Activated CD4-positive, alpha-beta memory T cell treated with anti-CD3 and anti-CD28 coated beads for 36 hours (primary cell): Measurements from ENCODE around the gene REXO1. TPM values are rescaled to one million over a fixed set of nuclear protein-coding genes. Genes with fewer than 3 reads are reported as not detected.
"Not testable (repeated sequence)": the region's sequence is repeated elsewhere in the genome, so short reads cannot be mapped to it uniquely, and the experiment has no call there.

Source experiments
- CTCF ChIA-PET: fragments of 350-600 bp; sonication (Branson Sonifier 250); formaldehyde crosslinking; loops from one replicate; lab custom pipeline; 2021; ENCODE audit warnings: antibody characterized with exemption, inconsistent platforms; lab: Charles Lee
- POLR2A ChIA-PET: fragments of 350-600 bp; sonication (Branson Sonifier 250); formaldehyde crosslinking; loops from one replicate; lab custom pipeline; 2021; ENCODE audit warnings: antibody characterized with exemption; lab: Charles Lee
- DNase-seq: peaks from one replicate; pipeline ENCODE4 v3.0.0-alpha.2; 2020
- H3K27ac Mint-ChIP-seq: one replicate; pipeline ENCODE4 v1.8.0; 2021; ENCODE audit warnings: mixed read lengths
- H3K27me3 Mint-ChIP-seq: one replicate; pipeline ENCODE4 v1.8.0; 2021; ENCODE audit warnings: mixed read lengths
- H3K36me3 Mint-ChIP-seq: one replicate; pipeline ENCODE4 v1.8.0; 2021; ENCODE audit warnings: mixed read lengths
- H3K4me1 Mint-ChIP-seq: one replicate; pipeline ENCODE4 v1.8.0; 2021; ENCODE audit warnings: low read depth, mixed read lengths
- H3K4me3 Mint-ChIP-seq: one replicate; pipeline ENCODE4 v1.8.0; 2021; ENCODE audit warnings: mild to moderate bottlenecking, mixed read lengths
- H3K9me3 Mint-ChIP-seq: one replicate; pipeline ENCODE4 v1.8.0; 2021; ENCODE audit warnings: mixed read lengths
- intact Hi-C: fragments of 100-400 bp; cut with micrococcal nuclease; formaldehyde crosslinking; loops from one replicate; pipeline ENCODE4 v1.15.1; 2023
- total RNA-seq, 2 experiments: library from RNA; stranded (reverse); gene quantifications; one replicate each; pipeline ENCODE4 v1.2.3, GENCODE V29; 2021

REXO1 gene
- total RNA-seq, 2 experiments from 2014 or later, result 41.9 to 45.3 TPM

- peak overlapping the region; percentile 98 for H3K27ac Mint-ChIP-seq
- ChIA-PET CTCF (interaction anchor here (1.2 to 3.3 kb wide), 4 partner anchors 8 to 46 kb away, joined by 3 to 19 read pairs (median 6); no protein-coding TSS in a partner anchor), POLR2A (interaction anchor here (0.9 to 2.7 kb wide), 5 partner anchors 8 to 26 kb away, joined by 3 to 11 read pairs (median 3); no protein-coding TSS in a partner anchor)
- no peaks in the 10 kb centered on the region for H3K9me3 Mint-ChIP-seq
- H3K27me3 Mint-ChIP-seq, result no peaks in the 10 kb centered on the region
- H3K4me1 Mint-ChIP-seq, result peaks cover 27% of the 10 kb centered on the region
- peak overlapping the region; percentile 95 for H3K4me3 Mint-ChIP-seq
- intact Hi-C loops, result loop anchor here (2.0 to 5.0 kb wide), 2 partner anchors 18 to 199 kb away; no protein-coding TSS in a partner anchor
- peaks cover 16% of the 10 kb centered on the region for H3K36me3 Mint-ChIP-seq
- DNase-seq, result no peak
Measured at GRCh38 chr19:1882786-1883692, 34.8 kb upstream of the REXO1 start.

GRCh38 chr19:1882089-1882785 is 34.0 kb upstream of the REXO1 start:
- Mint-ChIP-seq H3K4me1 (peaks cover 27% of the 10 kb centered on the region), H3K9me3 (no peaks in the 10 kb centered on the region), H3K36me3 (peaks cover 16% of the 10 kb centered on the region), H3K27ac (peak overlapping the region; percentile 98), H3K4me3 (peak overlapping the region; percentile 95), H3K27me3 (no peaks in the 10 kb centered on the region)
- intact Hi-C loops, result loop anchor here (2.0 to 5.0 kb wide), 2 partner anchors 17 to 200 kb away; no protein-coding TSS in a partner anchor
- ChIA-PET CTCF (interaction anchor here (1.0 to 3.3 kb wide), 2 partner anchors 15 to 17 kb away, joined by 3 to 19 read pairs; no protein-coding TSS in a partner anchor), POLR2A (interaction anchor here (0.9 to 2.7 kb wide), 3 partner anchors 8 to 15 kb away, joined by 3 to 11 read pairs (median 3); no protein-coding TSS in a partner anchor)
- DNase-seq, result peak; percentile 86

DNA sequence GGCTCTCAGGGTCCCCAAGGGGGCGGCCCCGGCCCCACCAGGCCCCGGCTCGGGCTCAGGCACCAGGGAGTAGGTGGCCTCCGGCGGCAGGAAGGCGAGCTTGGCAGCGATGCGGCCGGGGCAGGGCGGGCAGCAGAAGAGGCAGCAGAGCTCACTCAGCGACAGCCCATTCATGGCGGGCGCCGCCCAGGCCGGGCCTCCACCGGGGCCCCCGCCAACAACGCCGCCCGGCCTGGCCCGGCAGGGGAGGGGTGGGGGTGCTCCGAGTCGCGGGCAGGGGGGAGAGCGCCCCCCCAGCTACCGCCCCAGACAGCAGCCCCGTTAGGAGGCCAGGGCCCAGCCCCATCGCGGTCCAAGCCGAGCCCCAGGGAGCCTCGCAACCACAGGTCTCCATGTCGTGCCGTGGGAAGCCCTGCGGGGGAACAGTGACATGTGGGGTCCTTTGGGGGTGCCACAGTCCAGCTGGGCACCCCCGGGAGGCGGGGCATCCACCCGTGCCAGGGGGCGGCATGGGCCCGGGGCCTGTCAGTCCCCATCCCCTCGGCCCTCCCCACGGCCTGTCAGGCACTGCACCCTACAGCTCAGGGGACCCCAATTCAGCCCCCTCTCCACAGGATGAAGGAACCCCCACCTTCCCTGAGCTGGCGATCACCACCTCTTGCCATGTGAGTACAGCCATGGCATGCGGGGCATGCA is 33.3 kb upstream of the REXO1 start:
- Mint-ChIP-seq H3K36me3 (peaks cover 16% of the 10 kb centered on the region), H3K4me1 (peaks cover 27% of the 10 kb centered on the region), H3K27ac (peak overlapping the region; percentile 98), H3K4me3 (peak overlapping the region; percentile 95)
- not testable (repeated sequence) for H3K27me3 Mint-ChIP-seq, H3K9me3 Mint-ChIP-seq, DNase-seq
- POLR2A ChIA-PET, result interaction anchor here (2.7 kb wide), 1 partner anchor 16 kb away, joined by 11 read pairs; no protein-coding TSS in a partner anchor
- CTCF ChIA-PET, result interaction anchor here (1.0 kb wide), 1 partner anchor 16 kb away, joined by 3 read pairs; no protein-coding TSS in a partner anchor
- intact Hi-C loops, result loop anchor here (2.0 to 5.0 kb wide), 2 partner anchors 17 to 201 kb away; no protein-coding TSS in a partner anchor

DNA sequence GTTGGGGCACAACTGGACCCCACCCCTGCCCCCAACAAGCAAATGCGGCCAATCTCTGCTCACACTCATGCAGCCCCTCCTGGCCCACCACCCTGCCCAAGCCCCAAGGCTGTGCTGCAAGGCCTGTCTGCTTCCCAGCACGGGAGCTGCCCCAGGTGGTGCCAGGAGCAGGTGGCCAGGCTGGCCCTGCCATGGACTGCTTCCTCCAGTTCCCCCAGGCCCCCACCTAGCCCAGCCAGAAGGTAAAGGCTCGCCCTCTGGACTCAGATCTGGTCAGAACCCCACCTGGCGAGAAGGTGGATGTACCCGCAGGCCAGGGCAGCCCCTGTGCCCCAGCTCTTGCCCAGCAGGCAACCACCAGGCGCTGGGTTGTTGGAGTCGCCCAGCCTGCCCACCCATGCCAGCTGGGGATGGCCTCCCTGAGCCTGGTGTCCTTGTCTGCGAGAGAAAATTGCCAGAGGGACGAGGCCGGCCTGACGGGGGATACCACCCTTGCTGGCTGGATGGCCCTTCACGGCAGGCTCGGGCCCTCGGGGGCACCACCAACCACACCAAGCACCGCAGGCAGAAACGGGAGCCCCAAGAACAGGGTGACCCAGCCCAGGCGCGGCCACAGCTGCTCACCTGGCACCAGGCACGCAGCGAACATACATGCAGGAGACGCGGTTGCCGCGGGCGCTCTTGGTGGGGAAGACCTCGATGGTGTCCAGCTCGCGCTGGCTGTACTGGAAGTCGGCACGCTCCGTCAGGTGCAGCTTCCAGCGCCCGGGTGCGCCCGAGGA is 32.5 kb upstream of the REXO1 start:
- DNase-seq, result no peak
- H3K9me3 Mint-ChIP-seq, result no peaks in the 10 kb centered on the region
- H3K27me3 Mint-ChIP-seq, result no peaks in the 10 kb centered on the region
- intact Hi-C loops, result loop anchor here (5.0 kb wide), 1 partner anchor 201 kb away; no protein-coding TSS in a partner anchor
- peak overlapping the region; percentile 69 for H3K27ac Mint-ChIP-seq
- H3K4me1 Mint-ChIP-seq, result peaks cover 32% of the 10 kb centered on the region
- POLR2A ChIA-PET, result interaction anchor here (2.7 kb wide), 1 partner anchor 17 kb away, joined by 11 read pairs; no protein-coding TSS in a partner anchor
- H3K36me3 Mint-ChIP-seq, result peaks cover 19% of the 10 kb centered on the region
- CTCF ChIA-PET, result no interaction called here
- peak overlapping the region; percentile 23 for H3K4me3 Mint-ChIP-seq

GRCh38 chr19:1879982-1880381 is 31.7 kb upstream of the REXO1 start:
- POLR2A ChIA-PET, CTCF ChIA-PET, H3K27me3 Mint-ChIP-seq, H3K27ac Mint-ChIP-seq, H3K4me3 Mint-ChIP-seq, H3K9me3 Mint-ChIP-seq, DNase-seq: not testable (repeated sequence)
- H3K36me3 Mint-ChIP-seq, result peaks cover 25% of the 10 kb centered on the region
- H3K4me1 Mint-ChIP-seq, result peaks cover 32% of the 10 kb centered on the region
- intact Hi-C loops, result loop anchor here (5.0 kb wide), 1 partner anchor 202 kb away; no protein-coding TSS in a partner anchor

GRCh38 chr19:1878583-1878982 is 30.3 kb upstream of the REXO1 start:
- H3K27ac Mint-ChIP-seq, CTCF ChIA-PET, H3K9me3 Mint-ChIP-seq, H3K4me3 Mint-ChIP-seq, H3K27me3 Mint-ChIP-seq, POLR2A ChIA-PET, intact Hi-C loops, DNase-seq: not testable (repeated sequence)
- peaks cover 35% of the 10 kb centered on the region for H3K4me1 Mint-ChIP-seq
- peaks cover 25% of the 10 kb centered on the region for H3K36me3 Mint-ChIP-seq

DNA sequence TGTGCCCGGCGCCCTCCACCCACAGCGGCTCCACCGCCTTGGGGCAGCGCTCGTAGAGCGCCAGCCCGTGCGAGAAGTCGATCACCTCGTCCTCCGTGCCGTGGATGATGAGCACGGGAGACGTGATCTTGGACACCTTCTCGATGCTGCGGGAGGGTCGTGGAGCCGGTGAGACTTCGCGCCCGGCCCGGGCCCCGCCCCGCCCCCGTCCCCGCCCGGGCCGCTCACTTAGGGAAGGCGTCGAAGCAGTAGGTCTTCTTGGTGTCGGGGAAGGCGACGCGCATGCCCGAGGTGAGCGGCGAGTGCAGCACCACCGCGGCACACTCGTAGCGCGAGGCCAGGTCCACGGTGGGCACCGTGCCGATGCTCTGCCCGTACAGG is 29.0 kb upstream of the REXO1 start:
- DNase-seq, intact Hi-C loops, H3K27ac Mint-ChIP-seq, H3K9me3 Mint-ChIP-seq, H3K4me3 Mint-ChIP-seq, H3K27me3 Mint-ChIP-seq: not testable (repeated sequence)
- H3K4me1 Mint-ChIP-seq, result peaks cover 22% of the 10 kb centered on the region
- CTCF ChIA-PET, result interaction anchor here (1.6 to 3.4 kb wide), 2 partner anchors 13 to 21 kb away, joined by 9 to 18 read pairs; no protein-coding TSS in a partner anchor
- H3K36me3 Mint-ChIP-seq, result peaks cover 21% of the 10 kb centered on the region
- POLR2A ChIA-PET, result interaction anchor here (1.5 to 3.0 kb wide), 3 partner anchors 12 to 65 kb away, joined by 3 to 19 read pairs (median 8); no protein-coding TSS in a partner anchor

GRCh38 chr19:1876496-1877279 is 28.4 kb upstream of the REXO1 start:
- ChIA-PET POLR2A (interaction anchor here (0.8 to 3.0 kb wide), 6 partner anchors 8 to 66 kb away, joined by 3 to 19 read pairs (median 4); partner anchors contain the start of genes ABHD17A, ADAT3 and SCAMP4), CTCF (interaction anchor here (0.6 to 3.4 kb wide), 9 partner anchors 8 to 53 kb away, joined by 3 to 18 read pairs (median 5); partner anchors contain the start of gene ABHD17A)
- not testable (repeated sequence) for DNase-seq, H3K27me3 Mint-ChIP-seq, H3K9me3 Mint-ChIP-seq
- Mint-ChIP-seq H3K36me3 (peaks cover 21% of the 10 kb centered on the region), H3K4me3 (peak overlapping the region; percentile 99), H3K4me1 (peaks cover 17% of the 10 kb centered on the region), H3K27ac (peak overlapping the region; percentile 87)
- intact Hi-C loops, result loop anchor here (1.0 kb wide), 2 partner anchors 8 to 12 kb away; no protein-coding TSS in a partner anchor

DNA sequence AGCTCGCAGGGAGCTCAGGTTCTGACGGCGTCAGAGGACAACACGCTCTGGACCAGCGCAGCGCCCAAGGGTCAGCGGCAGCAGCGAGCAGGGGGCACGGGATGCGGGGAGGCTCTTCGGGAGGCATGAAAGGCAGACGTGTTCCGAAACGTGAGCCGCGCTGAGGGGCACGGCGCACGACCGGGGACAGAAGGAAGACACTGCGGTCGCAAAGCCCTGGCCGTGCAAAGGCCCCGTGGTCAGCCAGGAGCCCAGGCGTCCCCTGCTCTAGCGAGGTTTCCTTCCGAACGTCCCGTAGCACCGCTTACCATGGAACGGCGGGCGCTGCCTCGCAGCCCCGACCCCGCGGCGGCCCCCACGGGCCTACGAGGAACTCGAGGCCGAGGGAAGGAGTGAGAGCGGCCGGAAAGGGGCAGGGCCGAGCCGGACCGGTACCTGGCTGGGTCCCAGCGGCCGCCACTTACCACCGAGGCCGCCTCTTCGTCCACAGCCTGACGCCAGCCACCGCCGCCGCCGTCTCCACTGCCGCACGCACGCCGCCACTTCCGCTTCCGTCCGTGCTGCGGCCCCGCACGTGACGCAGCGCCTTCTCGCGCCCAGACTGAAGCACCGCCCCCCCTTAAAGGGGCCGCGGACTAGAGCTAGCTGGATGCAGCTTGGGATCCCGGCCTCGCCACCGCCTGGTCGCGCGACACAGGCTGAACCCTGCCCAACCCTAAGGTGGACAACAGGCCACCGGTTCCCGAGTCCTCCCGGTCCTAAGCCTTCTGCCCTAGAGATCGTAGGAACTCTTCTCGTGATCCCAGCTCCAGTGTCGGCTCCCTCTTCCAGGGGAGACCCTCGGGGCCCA is 27.6 kb upstream of the REXO1 start:
- Mint-ChIP-seq H3K27me3 (no peaks in the 10 kb centered on the region), H3K4me3 (peak overlapping the region; percentile 99), H3K9me3 (no peaks in the 10 kb centered on the region), H3K36me3 (peaks cover 21% of the 10 kb centered on the region), H3K27ac (peak overlapping the region; percentile 97), H3K4me1 (peaks cover 15% of the 10 kb centered on the region)
- peak; percentile 93 for DNase-seq
- ChIA-PET CTCF (interaction anchor here (0.6 to 3.4 kb wide), 10 partner anchors 9 to 53 kb away, joined by 3 to 18 read pairs (median 6); partner anchors contain the start of gene ABHD17A), POLR2A (interaction anchor here (0.7 to 3.0 kb wide), 10 partner anchors 9 to 466 kb away, joined by 3 to 19 read pairs (median 4); partner anchors contain the start of genes ABHD17A, ADAT3 and SCAMP4)
- intact Hi-C loops, result loop anchor here (1.0 kb wide), 2 partner anchors 8 to 12 kb away; no protein-coding TSS in a partner anchor
